Heart left ventricle (tissue), 16 donors: ENCODE measurements around the gene HMGN4. TPM values are rescaled to one million over a fixed set of nuclear protein-coding genes. Genes with fewer than 3 reads are reported as not detected.

Experiments used
- ATAC-seq, 4 donors: fragments of 200-7000 bp; cut with Tn5 transposase; one replicate each; pipeline ENCODE4 v1.9.1; 2020 to 2022; ENCODE audit warnings: moderate library complexity in 4 of 4, mild to moderate bottlenecking in 3 of 4, moderate number of reproducible peaks in 1 of 4
- DNase-seq, 5 donors: peaks; one replicate each; pipeline ENCODE4 v3.0.0-alpha.2; 2020
- H3K27ac ChIP-seq, 12 donors: fragments of 200-600 bp; sonication (generic) in 4 of 12; one replicate each; pipeline versions ENCODE4 v1.5.0 to v1.8.0; 2016 to 2022; ENCODE audit warnings: mild to moderate bottlenecking in 2 of 12
- H3K27me3 ChIP-seq, 9 donors: fragments of 200-600 bp; sonication (generic) in 2 of 9; one replicate each; pipeline versions ENCODE4 v1.5.1 to v1.8.0; 2016 to 2022; ENCODE audit warnings: mild to moderate bottlenecking in 3 of 9
- H3K36me3 ChIP-seq, 9 donors: fragments of 200-600 bp; sonication (generic) in 2 of 9; one replicate each; pipeline versions ENCODE4 v1.5.0 to v1.8.0; 2018 to 2022; ENCODE audit warnings: mild to moderate bottlenecking in 2 of 9
- H3K4me1 ChIP-seq, 12 donors: fragments of 200-600 bp; sonication (generic) in 4 of 12; one replicate each; pipeline versions ENCODE4 v1.5.0 to v1.8.0; 2016 to 2022; ENCODE audit warnings: mild to moderate bottlenecking in 3 of 12
- H3K4me3 ChIP-seq, 12 donors: fragments of 200-600 bp; sonication (generic) in 4 of 12; one replicate each; pipeline versions ENCODE4 v1.5.0 to v1.8.0; 2017 to 2022; ENCODE audit warnings: mild to moderate bottlenecking in 9 of 12, moderate library complexity in 4 of 12
- H3K9me3 ChIP-seq, 12 donors: fragments of 200-600 bp; sonication (generic) in 4 of 12; one replicate each; pipeline versions ENCODE4 v1.5.0 to v1.8.0; 2016 to 2022; ENCODE audit warnings: mild to moderate bottlenecking in 1 of 12
- POLR2A ChIP-seq, 2 donors: fragments of 450-650 bp; IDR thresholded peaks; one replicate each; pipeline ENCODE4 v1.6.1; 2017; ENCODE audit warnings: antibody characterized with exemption in 2 of 2, mild to moderate bottlenecking in 2 of 2, moderate library complexity in 2 of 2
- WGBS, 4 donors: extraction: QIAGEN DNeasy Blood & Tissue Kit in 2 of 4; methylation state at CpG; one replicate each; pipeline versions ENCODE4 v1.1.5 to v1.1.7; 2013 to 2018; 5-methylcytosine and 5-hydroxymethylcytosine counted together
- intact Hi-C, 10 donors: fragments of 100-400 bp; cut with DNase I; formaldehyde crosslinking; loops; one replicate each; pipeline versions ENCODE4 v1.11.1 to v1.14.2; 2022
- polyA plus RNA-seq, 2 donors: library from polyadenylated mRNA; stranded (reverse); fragments of 200-250 nt; gene quantifications; one replicate each; pipeline ENCODE4 v1.2.3, GENCODE V29; 2013
- total RNA-seq, 9 donors: library from RNA; depleted of rRNA in 2 of 9; stranded (reverse); fragments of >200 nt in 2 of 9; fragmentation: NEBNext Ultra II Directional in 3 of 9; extraction: Animal tissue kit (Norgen Biotek cat#: 25700) in 3 of 9; gene quantifications; one replicate each; pipeline versions ENCODE4 v1.1.0 to v1.2.4, GENCODE V29; 2016 to 2023
- TF ChIP-seq, protein P1 (sequence below), 12 donors: fragments of 200-600 bp; sonication (generic) in 4 of 12; IDR thresholded peaks; one replicate each; pipeline versions ENCODE4 v1.5.0 to v1.8.0; 2018 to 2022; ENCODE audit warnings: antibody characterized with exemption in 12 of 12, mild to moderate bottlenecking in 5 of 12
- donor health status: ischemic (EF 13 %, LVEDD 7.1; RV severe dilation, severe dysfunction).
- donor health status: healthy with polysubstance abuse.
- donor health status: DM: no; HTN: yes; CAD: no.
- donor health status: DM: no; HTN: no; CAD: no.
- donor health status: ischemic (EF 25% LVEDD 6.9; RV normal size, moderate dysfunction).
- donor health status: ischemic (EF 25% LVEDD 5.7; RV mildly dilated, moderate dysfunction).
- donor health status: healthy.
- donor health status: DM: yes; HTN: yes; CAD: no.
- donor health status: ischemic (EF 35%, LVEDD 5.7; RV mildly dilated, moderate dysfunction).
- donor health status: nonischemic (EF 11% LVEDD 7.7; RV severe dilation, severe dysfunction).
- donor health status: DM: yes; HTN: yes; CAD: no.
- donor health status: PGD.
- donor health status: ischemic (EF 29% LVEDD 5.4; RV normal size, mild dysfunction).
- donor health status: nonischemic (EF 23%, LVEDD 6.1; RV moderate dilation, normal function).

The HMGN4 gene
- total and polyA plus RNA-seq, 11 donors, result 5.8 to 52.8 (median 32.1) TPM

DNA sequence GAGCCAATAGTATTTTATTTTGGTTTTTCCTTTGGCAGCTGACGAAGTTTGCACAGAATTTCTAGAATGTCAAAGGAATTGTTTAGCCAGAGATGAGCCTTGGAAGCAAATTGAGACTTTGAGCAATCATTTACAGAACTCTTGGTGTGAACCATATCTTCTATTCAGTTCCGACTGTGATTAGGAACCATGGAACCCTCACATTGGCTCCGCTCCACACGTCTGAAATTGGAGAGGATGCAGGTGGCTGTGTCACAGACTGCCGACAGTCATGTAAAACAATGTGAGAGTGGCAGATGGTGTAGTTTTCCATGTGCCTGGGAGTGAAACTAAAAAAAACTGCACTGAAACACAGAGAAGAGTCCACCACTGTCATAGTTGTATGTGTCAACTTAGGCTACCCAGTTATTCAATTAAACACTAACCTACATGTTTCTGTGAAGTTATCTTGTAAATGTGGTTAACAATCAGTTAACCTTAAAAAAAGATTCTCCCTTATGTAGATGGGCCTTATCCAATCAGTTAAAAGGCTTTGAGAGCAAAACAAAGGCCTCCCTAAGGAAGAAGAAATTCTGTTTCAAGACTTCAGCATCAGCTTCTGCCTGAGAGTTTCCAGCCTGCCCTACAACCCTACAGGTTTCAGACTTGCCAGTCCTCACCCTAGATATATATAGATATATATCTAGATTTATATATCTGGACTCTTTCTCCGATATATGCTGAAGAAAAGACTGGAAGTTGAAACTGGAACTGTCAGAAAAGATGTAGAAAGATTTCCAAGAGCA is 3.3 kb upstream of the HMGN4 start:
- Histone ChIP-seq H3K27ac (peak overlapping the region in 1 of 12 donors; percentile 92), H3K27me3 (no peaks in the 10 kb centered on the region), H3K4me1 (peaks cover 0 to 48% (median 24%) of the 10 kb centered on the region in 12 donors), H3K36me3 (no peaks in the 10 kb centered on the region), H3K9me3 (no peaks in the 10 kb centered on the region), H3K4me3 (no peak overlapping the region)
- DNase-seq (no peak), ATAC-seq (no peak)
- 56 to 57% (median 57%) methylated on average over 6 of the region's 6 CpGs for WGBS, 4 donors
- intact Hi-C loops, result loop anchor here in 5 of 10 donors (5.0 to 10.0 kb wide), 5 partner anchors 32 to 510 kb away; a partner anchor contains a TSS
- TF ChIP-seq, protein P1, sequence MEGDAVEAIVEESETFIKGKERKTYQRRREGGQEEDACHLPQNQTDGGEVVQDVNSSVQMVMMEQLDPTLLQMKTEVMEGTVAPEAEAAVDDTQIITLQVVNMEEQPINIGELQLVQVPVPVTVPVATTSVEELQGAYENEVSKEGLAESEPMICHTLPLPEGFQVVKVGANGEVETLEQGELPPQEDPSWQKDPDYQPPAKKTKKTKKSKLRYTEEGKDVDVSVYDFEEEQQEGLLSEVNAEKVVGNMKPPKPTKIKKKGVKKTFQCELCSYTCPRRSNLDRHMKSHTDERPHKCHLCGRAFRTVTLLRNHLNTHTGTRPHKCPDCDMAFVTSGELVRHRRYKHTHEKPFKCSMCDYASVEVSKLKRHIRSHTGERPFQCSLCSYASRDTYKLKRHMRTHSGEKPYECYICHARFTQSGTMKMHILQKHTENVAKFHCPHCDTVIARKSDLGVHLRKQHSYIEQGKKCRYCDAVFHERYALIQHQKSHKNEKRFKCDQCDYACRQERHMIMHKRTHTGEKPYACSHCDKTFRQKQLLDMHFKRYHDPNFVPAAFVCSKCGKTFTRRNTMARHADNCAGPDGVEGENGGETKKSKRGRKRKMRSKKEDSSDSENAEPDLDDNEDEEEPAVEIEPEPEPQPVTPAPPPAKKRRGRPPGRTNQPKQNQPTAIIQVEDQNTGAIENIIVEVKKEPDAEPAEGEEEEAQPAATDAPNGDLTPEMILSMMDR (IDR thresholded peaks at IDR 0.05), result no peak
- TF ChIP-seq POLR2A (IDR thresholded peaks at IDR 0.05), result no peak

DNA sequence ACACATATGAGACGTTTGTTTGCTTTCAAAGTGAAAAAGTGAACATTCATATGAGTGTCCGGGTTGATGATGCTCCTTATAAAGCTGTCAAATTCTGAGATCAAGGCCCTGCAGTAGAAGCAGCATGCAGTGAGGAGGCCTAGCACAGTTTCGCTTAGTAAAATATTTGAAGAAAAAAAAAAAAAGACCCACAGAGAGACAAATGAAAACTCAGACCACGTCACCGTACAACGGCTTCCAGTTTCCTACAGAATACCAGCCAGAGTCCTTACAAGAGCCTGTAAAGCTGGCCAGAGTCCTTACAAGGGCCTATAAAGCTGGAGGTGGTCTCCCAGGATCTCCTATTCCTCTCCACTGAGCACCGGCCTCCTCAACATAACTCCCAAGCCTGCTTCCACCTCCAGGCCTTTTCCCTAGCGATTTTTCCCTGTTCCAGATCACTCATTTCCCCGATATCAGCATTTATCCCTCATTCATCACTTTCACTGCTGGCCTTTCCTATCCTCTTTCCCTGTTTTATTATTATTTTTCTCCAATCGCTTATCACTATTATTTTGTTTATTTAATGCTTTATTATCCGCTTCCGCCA is 1.5 kb upstream of the HMGN4 start:
- Histone ChIP-seq H3K27me3 (no peaks in the 10 kb centered on the region), H3K36me3 (peaks cover 0 to 9% (median 0%) of the 10 kb centered on the region in 9 donors), H3K4me3 (peak overlapping the region; percentile 58 to 94 (median 76)), H3K27ac (peak overlapping the region; percentile 63 to 96 (median 92)), H3K4me1 (peaks cover 0 to 54% (median 25%) of the 10 kb centered on the region in 12 donors), H3K9me3 (no peaks in the 10 kb centered on the region)
- ATAC-seq (peak in 1 of 4 donors; percentile 7), DNase-seq (no peak)
- TF ChIP-seq, protein P1 (IDR thresholded peaks at IDR 0.05), result no peak
- TF ChIP-seq POLR2A (IDR thresholded peaks at IDR 0.05), result no peak
- WGBS, 4 donors, result 9 to 14% (median 11%) methylated on average over 12 of the region's 12 CpGs
- intact Hi-C loops, result loop anchor here in 7 of 10 donors (1.0 to 10.0 kb wide), 8 partner anchors 15 to 512 kb away; a partner anchor contains a TSS

DNA sequence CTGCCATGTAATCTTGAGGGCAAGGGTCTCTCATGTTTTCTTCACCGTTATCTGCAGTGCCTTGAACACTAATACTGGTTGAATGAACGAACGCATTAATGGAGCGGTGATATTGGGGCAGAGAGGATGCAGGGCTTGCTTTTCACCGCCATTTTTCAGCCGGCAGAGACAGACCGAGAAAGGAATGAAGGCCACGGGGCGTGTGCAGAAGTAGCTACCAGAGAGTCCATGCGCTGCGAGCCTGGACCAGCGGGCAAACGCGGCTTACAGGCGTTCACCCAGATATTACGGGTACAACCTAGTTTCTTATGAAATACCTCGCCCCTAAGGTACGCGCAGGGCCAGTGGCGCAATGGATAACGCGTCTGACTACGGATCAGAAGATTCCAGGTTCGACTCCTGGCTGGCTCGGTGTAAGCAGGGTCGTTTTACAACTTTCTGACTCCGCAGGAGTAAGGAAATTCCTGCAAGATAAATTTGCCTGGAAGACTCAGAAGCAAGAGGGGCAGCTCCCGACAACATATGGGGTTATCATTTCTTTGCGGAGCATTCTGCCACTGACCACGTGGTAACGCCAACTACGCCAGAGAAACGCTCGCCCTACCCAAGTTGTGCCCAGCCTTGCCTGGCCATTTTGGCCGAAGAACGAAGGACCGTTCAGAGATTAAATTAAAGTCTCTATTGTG is 863 bp upstream of the HMGN4 start:
- Histone ChIP-seq H3K4me1 (peaks cover 0 to 53% (median 25%) of the 10 kb centered on the region in 12 donors), H3K4me3 (peak overlapping the region; percentile 58 to 94 (median 76)), H3K9me3 (no peaks in the 10 kb centered on the region), H3K36me3 (peaks cover 0 to 9% (median 4%) of the 10 kb centered on the region in 9 donors), H3K27me3 (no peaks in the 10 kb centered on the region), H3K27ac (peak overlapping the region; percentile 75 to 96 (median 92))
- intact Hi-C loops, result loop anchor here in 7 of 10 donors (1.0 to 10.0 kb wide), 8 partner anchors 15 to 513 kb away; a partner anchor contains a TSS
- DNase-seq (peak; percentile 85 to 92 (median 90)), ATAC-seq (peak; percentile 79 to 84 (median 82))
- WGBS, 4 donors, result 0 to 1% (median 0%) methylated on average over 36 to 37 of the region's 37 CpGs
- no peak for TF ChIP-seq POLR2A (IDR thresholded peaks at IDR 0.05)
- TF ChIP-seq, protein P1 (IDR thresholded peaks at IDR 0.05), result no peak
